Activated CD4-positive, alpha-beta T cell treated with anti-CD3 and anti-CD28 coated beads for 36 hours (primary cell): ENCODE data around the gene GJB3. TPM values are rescaled to one million over a fixed set of nuclear protein-coding genes. Genes with fewer than 3 reads are reported as not detected.
A peak's percentile ranks its signal among the peaks of the same experiment; 100 is the strongest.

Experiments
- ATAC-seq: fragments of 200-7000 bp; cut with Tn5 transposase; one replicate; pipeline ENCODE4 v1.10.0; 2021; ENCODE audit warnings: mild to moderate bottlenecking, moderate library complexity
- CTCF ChIA-PET: fragments of 350-600 bp; sonication (Branson Sonifier 250); formaldehyde crosslinking; loops from one replicate; lab custom pipeline; 2021; ENCODE audit warnings: antibody characterized with exemption; lab: Charles Lee
- POLR2A ChIA-PET: fragments of 350-600 bp; sonication (Branson Sonifier 250); formaldehyde crosslinking; loops from one replicate; lab custom pipeline; 2021; ENCODE audit warnings: antibody characterized with exemption, inconsistent platforms; lab: Charles Lee
- DNase-seq: peaks from one replicate; pipeline ENCODE4 v3.0.0-alpha.2; 2020
- H3K27ac Mint-ChIP-seq: one replicate; pipeline ENCODE4 v1.8.0; 2021; ENCODE audit warnings: mixed read lengths
- H3K27me3 Mint-ChIP-seq: one replicate; pipeline ENCODE4 v1.8.0; 2021; ENCODE audit warnings: mixed read lengths
- H3K36me3 Mint-ChIP-seq: one replicate; pipeline ENCODE4 v1.8.0; 2021; ENCODE audit warnings: low read depth, mixed read lengths
- H3K4me1 Mint-ChIP-seq: one replicate; pipeline ENCODE4 v1.8.0; 2021; ENCODE audit warnings: mixed read lengths
- H3K4me3 Mint-ChIP-seq: one replicate; pipeline ENCODE4 v1.8.0; 2021; ENCODE audit warnings: mild to moderate bottlenecking, moderate library complexity, mixed read lengths
- H3K9me3 Mint-ChIP-seq: one replicate; pipeline ENCODE4 v1.8.0; 2021; ENCODE audit warnings: low read depth, mixed read lengths
- intact Hi-C, 2 experiments: fragments of 100-400 bp; cut with DNase I in 1 of 2; cut with micrococcal nuclease in 1 of 2; formaldehyde crosslinking; loops; one replicate each; pipeline versions ENCODE4 v1.14.2 to v1.15.1; 2022 to 2024; cut with DNase I, micrococcal nuclease
- total RNA-seq, 2 experiments: library from RNA; stranded (reverse); gene quantifications; one replicate each; pipeline ENCODE4 v1.2.3, GENCODE V29; 2021

Gene GJB3
- total RNA-seq, 2 experiments from 2014 or later = not detected

DNA sequence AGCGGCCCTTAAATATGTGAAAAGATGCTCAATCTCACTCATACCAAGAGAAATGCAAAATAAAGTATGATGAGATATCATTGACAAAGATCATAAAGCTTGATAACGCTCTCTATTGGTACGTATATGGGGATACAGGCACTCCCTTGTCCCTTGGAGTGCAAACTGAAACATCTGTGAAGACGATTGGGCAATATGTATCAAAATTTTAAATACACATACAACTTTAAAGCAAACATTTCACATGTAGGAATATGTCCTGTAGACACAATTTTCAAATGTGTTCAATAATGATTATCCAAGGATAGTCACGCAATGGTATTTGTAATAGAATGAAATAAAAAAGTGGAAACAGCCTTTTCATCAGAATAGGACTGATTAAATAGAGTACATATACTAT is 2.0 kb upstream of the GJB3 start:
- Mint-ChIP-seq H3K4me3 (no peak overlapping the region), H3K27me3 (peaks cover 25% of the 10 kb centered on the region), H3K36me3 (no peaks in the 10 kb centered on the region), H3K27ac (no peak overlapping the region), H3K9me3 (no peaks in the 10 kb centered on the region), H3K4me1 (peaks cover 3% of the 10 kb centered on the region)
- DNase-seq = no peak
- ChIA-PET CTCF (interaction anchor here (0.7 kb wide), 1 partner anchor 74 kb away, joined by 3 read pairs; no protein-coding TSS in a partner anchor), POLR2A (no interaction called here)
- ATAC-seq = no peak
- intact Hi-C loops = no loop called here

DNA sequence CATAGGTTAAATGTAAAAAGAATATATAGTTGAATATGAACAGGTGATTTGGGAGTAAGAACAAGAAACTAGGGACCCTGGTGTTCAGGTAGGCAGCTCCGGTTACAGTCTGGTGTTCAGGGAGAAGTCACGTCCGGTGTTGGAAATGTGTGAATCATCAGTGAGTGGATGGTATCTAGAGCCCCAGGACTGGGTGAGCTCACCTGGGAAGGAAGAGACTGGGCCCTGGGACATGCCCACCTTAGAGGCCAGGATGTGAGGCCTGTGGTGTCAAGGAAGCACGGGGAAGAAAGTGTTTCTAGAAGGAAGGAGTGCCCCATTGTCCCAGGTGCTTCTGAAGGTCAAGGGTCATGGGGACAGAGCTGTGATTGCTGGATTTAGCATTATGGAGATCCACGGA is 1.5 kb upstream of the GJB3 start:
- H3K9me3 Mint-ChIP-seq = no peaks in the 10 kb centered on the region
- H3K36me3 Mint-ChIP-seq = no peaks in the 10 kb centered on the region
- peaks cover 25% of the 10 kb centered on the region for H3K27me3 Mint-ChIP-seq
- no peak overlapping the region for H3K27ac Mint-ChIP-seq
- peaks cover 3% of the 10 kb centered on the region for H3K4me1 Mint-ChIP-seq
- no peak overlapping the region for H3K4me3 Mint-ChIP-seq
- intact Hi-C loops = no loop called here
- POLR2A ChIA-PET = no interaction called here
- CTCF ChIA-PET = no interaction called here
- DNase-seq (no peak), ATAC-seq (no peak)

DNA sequence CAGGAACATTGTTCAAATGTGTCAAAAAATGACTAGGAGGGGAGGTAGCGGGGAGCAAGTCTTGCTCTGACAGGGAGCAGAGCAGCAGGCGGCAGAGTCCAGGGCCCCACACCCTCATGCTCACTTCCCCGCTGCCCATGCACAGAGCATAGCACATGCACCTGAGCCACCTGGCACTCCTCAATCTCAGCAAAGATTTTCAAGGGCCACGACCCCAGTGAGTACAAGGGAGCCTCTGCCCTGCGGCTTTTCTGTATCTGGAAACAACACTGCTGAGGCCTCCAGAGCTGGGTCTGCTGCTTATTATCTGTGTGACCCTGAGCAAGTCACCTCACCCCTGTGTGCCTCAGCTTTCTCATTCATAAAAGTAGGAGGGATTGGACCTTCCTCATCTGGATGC is 1.1 kb upstream of the GJB3 start:
- DNase-seq = no peak
- ATAC-seq = no peak
- peaks cover 25% of the 10 kb centered on the region for H3K27me3 Mint-ChIP-seq
- H3K4me1 Mint-ChIP-seq = peaks cover 3% of the 10 kb centered on the region
- intact Hi-C loops = no loop called here
- no peaks in the 10 kb centered on the region for H3K9me3 Mint-ChIP-seq
- ChIA-PET POLR2A (no interaction called here), CTCF (no interaction called here)
- no peak overlapping the region for H3K27ac Mint-ChIP-seq
- no peak overlapping the region for H3K4me3 Mint-ChIP-seq
- H3K36me3 Mint-ChIP-seq = no peaks in the 10 kb centered on the region

DNA sequence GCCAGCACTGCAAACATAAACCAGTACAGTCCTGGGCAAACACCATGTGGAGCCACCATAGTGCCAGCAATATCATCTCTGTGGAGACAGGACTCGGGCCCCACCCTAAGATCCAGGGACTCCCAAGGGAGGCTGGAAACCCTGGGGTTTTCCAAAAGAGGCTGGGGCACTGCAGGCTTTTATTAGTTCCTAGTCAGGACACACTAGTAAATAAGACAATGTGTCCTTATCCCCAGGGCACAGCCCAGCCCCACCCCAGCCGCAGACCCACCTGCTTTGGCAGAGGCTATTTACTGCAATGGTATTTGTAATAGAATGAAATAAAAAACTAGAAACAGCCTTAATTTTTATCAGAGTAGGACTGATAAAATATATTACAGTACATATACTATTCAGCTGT is 486 bp upstream of the GJB3 start:
- H3K4me3 Mint-ChIP-seq = no peak overlapping the region
- no peaks in the 10 kb centered on the region for H3K36me3 Mint-ChIP-seq
- no peaks in the 10 kb centered on the region for H3K9me3 Mint-ChIP-seq
- ChIA-PET CTCF (no interaction called here), POLR2A (no interaction called here)
- peaks cover 3% of the 10 kb centered on the region for H3K4me1 Mint-ChIP-seq
- intact Hi-C loops = no loop called here
- H3K27ac Mint-ChIP-seq = no peak overlapping the region
- H3K27me3 Mint-ChIP-seq = peaks cover 25% of the 10 kb centered on the region
- DNase-seq (no peak), ATAC-seq (no peak)

DNA sequence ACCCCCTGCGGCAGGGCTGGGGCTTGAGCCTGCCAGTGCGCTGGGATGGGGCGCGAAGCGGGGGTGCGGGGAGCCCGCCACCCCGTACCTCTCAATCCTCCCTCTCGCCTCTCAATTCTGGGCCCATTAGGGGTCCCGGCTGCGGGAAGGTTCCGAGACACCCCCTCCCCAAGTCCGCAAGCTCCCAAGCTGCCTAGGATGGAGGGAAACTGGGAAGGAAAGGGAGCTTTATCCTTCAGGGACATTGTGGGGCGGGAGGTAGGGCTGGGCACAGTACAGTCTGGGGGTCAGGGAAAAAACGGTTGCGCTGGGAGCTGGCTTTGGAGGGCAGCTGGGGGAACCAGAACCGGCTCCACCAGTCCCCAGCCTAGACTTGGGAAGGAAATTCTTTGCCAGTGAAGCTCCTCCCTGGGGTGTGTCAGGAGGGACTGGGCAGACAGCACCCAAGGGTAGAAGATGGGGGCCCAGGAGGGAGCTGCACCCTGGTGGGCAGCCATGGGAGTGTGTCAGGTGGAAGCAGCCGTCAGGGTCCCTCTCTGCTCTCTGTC is 904 bp downstream of the GJB3 start:
- Mint-ChIP-seq H3K4me1 (peaks cover 6% of the 10 kb centered on the region), H3K36me3 (no peaks in the 10 kb centered on the region), H3K27me3 (peaks cover 30% of the 10 kb centered on the region), H3K27ac (no peak overlapping the region), H3K9me3 (no peaks in the 10 kb centered on the region), H3K4me3 (no peak overlapping the region)
- CTCF ChIA-PET = no interaction called here
- DNase-seq = no peak
- intact Hi-C loops = no loop called here
- POLR2A ChIA-PET = no interaction called here
- no peak for ATAC-seq

- Mint-ChIP-seq H3K4me3 (no peak overlapping the region), H3K9me3 (no peaks in the 10 kb centered on the region), H3K27me3 (peaks cover 27% of the 10 kb centered on the region), H3K36me3 (no peaks in the 10 kb centered on the region), H3K4me1 (peaks cover 7% of the 10 kb centered on the region), H3K27ac (no peak overlapping the region)
- ChIA-PET CTCF (interaction anchor here (0.7 kb wide), 1 partner anchor 652 kb away, joined by 3 read pairs; no protein-coding TSS in a partner anchor), POLR2A (no interaction called here)
- no peak for ATAC-seq
- intact Hi-C loops = no loop called here
- no peak for DNase-seq
Observed at GRCh38 chr1:34784751-34785221, 3.8 kb downstream of the GJB3 start.

DNA sequence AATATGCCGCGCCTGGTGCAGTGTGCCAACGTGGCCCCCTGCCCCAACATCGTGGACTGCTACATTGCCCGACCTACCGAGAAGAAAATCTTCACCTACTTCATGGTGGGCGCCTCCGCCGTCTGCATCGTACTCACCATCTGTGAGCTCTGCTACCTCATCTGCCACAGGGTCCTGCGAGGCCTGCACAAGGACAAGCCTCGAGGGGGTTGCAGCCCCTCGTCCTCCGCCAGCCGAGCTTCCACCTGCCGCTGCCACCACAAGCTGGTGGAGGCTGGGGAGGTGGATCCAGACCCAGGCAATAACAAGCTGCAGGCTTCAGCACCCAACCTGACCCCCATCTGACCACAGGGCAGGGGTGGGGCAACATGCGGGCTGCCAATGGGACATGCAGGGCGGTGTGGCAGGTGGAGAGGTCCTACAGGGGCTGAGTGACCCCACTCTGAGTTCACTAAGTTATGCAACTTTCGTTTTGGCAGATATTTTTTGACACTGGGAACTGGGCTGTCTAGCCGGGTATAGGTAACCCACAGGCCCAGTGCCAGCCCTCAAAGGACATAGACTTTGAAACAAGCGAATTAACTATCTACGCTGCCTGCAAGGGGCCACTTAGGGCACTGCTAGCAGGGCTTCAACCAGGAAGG is 4.3 kb downstream of the GJB3 start:
- ChIA-PET POLR2A (no interaction called here), CTCF (interaction anchor here (0.7 kb wide), 1 partner anchor 653 kb away, joined by 3 read pairs; no protein-coding TSS in a partner anchor)
- Mint-ChIP-seq H3K27me3 (peaks cover 25% of the 10 kb centered on the region), H3K36me3 (no peaks in the 10 kb centered on the region), H3K27ac (no peak overlapping the region), H3K4me1 (peaks cover 11% of the 10 kb centered on the region), H3K4me3 (no peak overlapping the region), H3K9me3 (no peaks in the 10 kb centered on the region)
- ATAC-seq = no peak
- intact Hi-C loops = no loop called here
- no peak for DNase-seq

DNA sequence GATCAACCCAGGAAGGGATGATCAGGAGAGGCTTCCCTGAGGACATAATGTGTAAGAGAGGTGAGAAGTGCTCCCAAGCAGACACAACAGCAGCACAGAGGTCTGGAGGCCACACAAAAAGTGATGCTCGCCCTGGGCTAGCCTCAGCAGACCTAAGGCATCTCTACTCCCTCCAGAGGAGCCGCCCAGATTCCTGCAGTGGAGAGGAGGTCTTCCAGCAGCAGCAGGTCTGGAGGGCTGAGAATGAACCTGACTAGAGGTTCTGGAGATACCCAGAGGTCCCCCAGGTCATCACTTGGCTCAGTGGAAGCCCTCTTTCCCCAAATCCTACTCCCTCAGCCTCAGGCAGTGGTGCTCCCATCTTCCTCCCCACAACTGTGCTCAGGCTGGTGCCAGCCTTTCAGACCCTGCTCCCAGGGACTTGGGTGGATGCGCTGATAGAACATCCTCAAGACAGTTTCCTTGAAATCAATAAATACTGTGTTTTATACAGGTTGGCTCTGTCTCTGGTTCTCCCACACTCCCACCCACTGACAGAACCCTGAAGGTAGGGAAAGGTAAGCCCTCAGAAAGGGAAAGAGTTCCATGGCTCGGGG is 5.0 kb downstream of the GJB3 start:
- no peaks in the 10 kb centered on the region for H3K9me3 Mint-ChIP-seq
- ATAC-seq = no peak
- no peak overlapping the region for H3K27ac Mint-ChIP-seq
- H3K4me1 Mint-ChIP-seq = peaks cover 11% of the 10 kb centered on the region
- no peak overlapping the region for H3K4me3 Mint-ChIP-seq
- H3K36me3 Mint-ChIP-seq = no peaks in the 10 kb centered on the region
- H3K27me3 Mint-ChIP-seq = peaks cover 27% of the 10 kb centered on the region
- DNase-seq = no peak
- intact Hi-C loops = loop anchor here (1.0 kb wide), 3 partner anchors 66 to 512 kb away; no protein-coding TSS in a partner anchor
- CTCF ChIA-PET = interaction anchor here (0.6 to 1.4 kb wide), 13 partner anchors 9 to 1873 kb away, joined by 3 to 10 read pairs (median 3); no protein-coding TSS in a partner anchor
- POLR2A ChIA-PET = no interaction called here

DNA sequence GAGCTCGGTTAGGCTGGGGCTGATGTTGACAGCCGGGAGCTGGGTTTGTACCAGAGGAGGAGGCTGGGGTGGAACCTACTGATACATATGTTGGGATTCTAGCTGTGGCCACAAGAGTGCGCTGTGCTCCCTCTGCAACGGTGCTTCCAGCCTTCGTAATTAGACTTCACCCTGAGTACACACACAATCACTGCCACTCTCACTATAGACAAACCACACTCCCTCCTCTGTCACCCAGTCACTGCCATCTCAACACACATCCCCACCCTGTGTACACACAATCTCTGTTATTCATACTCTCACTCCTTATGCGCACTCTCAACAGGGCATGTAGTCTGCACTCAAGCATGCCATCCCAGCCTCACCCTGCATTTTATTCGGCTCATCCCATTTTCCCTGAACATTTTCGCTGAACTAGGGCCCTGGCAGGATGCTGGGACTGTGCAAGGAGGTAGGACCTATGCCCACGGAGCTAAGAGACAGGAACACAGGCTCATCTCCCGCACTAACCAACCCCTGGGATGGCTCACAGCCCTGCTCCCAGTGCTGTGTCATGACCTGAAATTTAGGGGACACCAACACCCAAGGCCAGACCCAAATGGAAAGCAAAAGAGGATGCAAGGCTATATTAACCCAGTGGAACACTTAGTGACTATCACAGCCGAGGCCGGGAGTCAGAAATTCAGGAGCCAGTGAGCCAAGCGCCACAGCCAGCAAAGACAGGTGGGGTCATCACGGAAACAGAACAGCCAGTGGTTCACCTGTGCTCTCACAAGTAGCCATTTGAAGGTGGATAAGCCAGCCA is 5.7 kb downstream of the GJB3 start:
- Mint-ChIP-seq H3K4me3 (no peak overlapping the region), H3K4me1 (peaks cover 11% of the 10 kb centered on the region), H3K27ac (no peak overlapping the region), H3K36me3 (no peaks in the 10 kb centered on the region), H3K27me3 (peaks cover 30% of the 10 kb centered on the region), H3K9me3 (no peaks in the 10 kb centered on the region)
- intact Hi-C loops = loop anchor here (1.0 kb wide), 3 partner anchors 66 to 512 kb away; no protein-coding TSS in a partner anchor
- POLR2A ChIA-PET = interaction anchor here (0.6 kb wide), 1 partner anchor 66 kb away, joined by 3 read pairs; no protein-coding TSS in a partner anchor
- ATAC-seq (peak; percentile 87), DNase-seq (peak; percentile 85)
- CTCF ChIA-PET = interaction anchor here (0.6 to 1.4 kb wide), 14 partner anchors 10 to 1872 kb away, joined by 3 to 10 read pairs (median 4); no protein-coding TSS in a partner anchor

DNA sequence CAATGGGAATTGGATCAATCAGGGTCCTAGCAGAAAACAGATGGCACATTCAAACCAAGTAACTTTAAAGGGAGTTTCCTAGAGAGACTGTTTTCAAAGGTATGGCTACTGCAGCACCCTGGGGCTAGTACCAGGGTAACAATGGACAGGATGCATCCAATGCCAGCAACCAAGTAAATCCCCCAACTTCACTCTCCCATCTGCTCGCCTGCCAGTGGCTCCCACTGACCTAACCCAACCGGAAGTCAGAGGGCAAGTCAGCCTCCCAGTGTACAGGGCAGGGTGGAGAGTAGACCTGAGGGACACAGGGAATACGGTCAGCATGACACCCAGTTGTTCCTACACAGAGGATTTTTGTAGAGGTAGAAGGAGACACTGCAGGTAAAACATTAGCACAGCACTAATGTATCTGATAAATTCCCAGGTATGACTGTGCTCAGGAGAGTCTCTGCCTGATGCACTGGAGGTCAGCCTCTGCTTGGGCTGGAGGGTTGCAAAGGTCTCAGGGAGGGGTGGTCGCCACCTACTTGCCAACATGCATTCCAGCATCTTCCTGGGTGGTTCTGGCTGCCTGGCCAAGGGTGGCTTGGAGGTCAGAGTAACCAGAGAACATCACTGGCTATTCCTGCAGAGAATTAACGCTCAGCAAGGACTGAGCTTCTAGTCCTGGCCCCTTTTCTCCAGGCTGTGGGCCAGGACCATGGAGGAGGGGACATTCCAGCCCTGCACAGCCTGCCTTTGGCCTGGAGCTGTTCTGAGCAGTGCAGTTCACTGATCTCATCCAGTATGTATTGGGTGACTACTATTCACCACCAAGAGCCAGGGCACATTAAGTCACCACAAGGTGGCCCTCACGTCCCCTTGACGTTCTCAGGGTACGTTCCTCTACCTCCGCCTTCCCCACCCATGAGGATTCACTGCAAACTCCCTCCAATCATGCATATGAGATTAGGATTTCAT is 6.7 kb downstream of the GJB3 start:
- Mint-ChIP-seq H3K27me3 (peaks cover 31% of the 10 kb centered on the region), H3K9me3 (no peaks in the 10 kb centered on the region), H3K4me1 (peaks cover 12% of the 10 kb centered on the region), H3K27ac (no peak overlapping the region), H3K36me3 (no peaks in the 10 kb centered on the region), H3K4me3 (no peak overlapping the region)
- ChIA-PET POLR2A (no interaction called here), CTCF (interaction anchor here (1.0 to 1.4 kb wide), 3 partner anchors 45 to 65 kb away, joined by 5 to 10 read pairs (median 5); no protein-coding TSS in a partner anchor)
- peak; percentile 41 for DNase-seq
- ATAC-seq = no peak
- intact Hi-C loops = no loop called here
